Calu3 (cell line): Measurements from ENCODE around the gene HPS5. TPM values are rescaled to one million over a fixed set of nuclear protein-coding genes. Genes with fewer than 3 reads are reported as not detected.

ENCODE experiments used
- BruUV-seq: library from RNA; stranded (reverse); fragments of 400-500 nt; replicated peaks from 2 replicates; lab custom pipeline; 2021; lab: Mats Ljungman, UMichigan
- CTCF ChIA-PET: fragments of 300-600 bp; sonication (Branson Sonifier 250); formaldehyde crosslinking; loops from one replicate; lab custom pipeline; 2022; ENCODE audit warnings: antibody characterized with exemption; lab: Charles Lee
- DNase-seq: peaks from one replicate; pipeline ENCODE4 v3.0.0; 2022
- H3K27ac Mint-ChIP-seq: one replicate; pipeline ENCODE4 v1.8.0; 2022; ENCODE audit warnings: mixed read lengths; ENCODE audit not compliant: unreplicated experiment
- H3K27me3 Mint-ChIP-seq: one replicate; pipeline ENCODE4 v1.8.0; 2022; ENCODE audit warnings: mixed read lengths; ENCODE audit not compliant: unreplicated experiment
- H3K36me3 Mint-ChIP-seq: one replicate; pipeline ENCODE4 v1.8.0; 2022; ENCODE audit warnings: mild to moderate bottlenecking, moderate library complexity, mixed read lengths; ENCODE audit not compliant: insufficient read depth, unreplicated experiment
- H3K4me1 Mint-ChIP-seq: one replicate; pipeline ENCODE4 v1.8.0; 2022; ENCODE audit warnings: mild to moderate bottlenecking, low read depth, mixed read lengths; ENCODE audit not compliant: unreplicated experiment
- H3K4me3 Mint-ChIP-seq: one replicate; pipeline ENCODE4 v1.8.0; 2022; ENCODE audit warnings: mild to moderate bottlenecking, low read depth, moderate library complexity, mixed read lengths; ENCODE audit not compliant: unreplicated experiment
- H3K9me3 Mint-ChIP-seq: one replicate; pipeline ENCODE4 v1.8.0; 2022; ENCODE audit warnings: low read depth, mixed read lengths; ENCODE audit not compliant: unreplicated experiment
- CTCF ChIP-seq: fragments of 200-600 bp; IDR thresholded peaks from one replicate; pipeline ENCODE4 v1.8.0; 2022; ENCODE audit warnings: antibody characterized with exemption; ENCODE audit not compliant: unreplicated experiment
- intact Hi-C: fragments of 100-400 bp; cut with micrococcal nuclease; formaldehyde crosslinking; loops from one replicate; pipeline ENCODE4 v1.10.0; 2022; ENCODE audit not compliant: unreplicated experiment
- total RNA-seq: library from RNA; stranded (reverse); gene quantifications from 2 replicates; pipeline ENCODE4 v1.2.3, GENCODE V29; 2022

The HPS5 gene
- total RNA-seq, 1 experiment from 2014 or later, result 26.4 TPM

- TF ChIP-seq CTCF, result no peak
- BruUV-seq, result no TSS peak
- Mint-ChIP-seq H3K9me3 (no peaks in the 10 kb centered on the region), H3K27me3 (no peaks in the 10 kb centered on the region), H3K36me3 (peaks cover 3% of the 10 kb centered on the region), H3K4me3 (no peak overlapping the region), H3K4me1 (peaks cover 21% of the 10 kb centered on the region), H3K27ac (no peak overlapping the region)
- CTCF ChIA-PET, result no interaction called here
- DNase-seq, result no peak
- intact Hi-C loops, result no loop called here
These were observed 60.2 kb downstream of the HPS5 start for GRCh38 chr11:18261721-18262120.

- H3K36me3 Mint-ChIP-seq, result no peaks in the 10 kb centered on the region
- TF ChIP-seq CTCF, result no peak
- peaks cover 8% of the 10 kb centered on the region for H3K4me1 Mint-ChIP-seq
- no peak overlapping the region for H3K27ac Mint-ChIP-seq
- DNase-seq, result no peak
- intact Hi-C loops, result no loop called here
- no peak overlapping the region for H3K4me3 Mint-ChIP-seq
- CTCF ChIA-PET, result no interaction called here
- no TSS peak for BruUV-seq
- H3K9me3 Mint-ChIP-seq, result no peaks in the 10 kb centered on the region
- H3K27me3 Mint-ChIP-seq, result no peaks in the 10 kb centered on the region
These were observed 62.7 kb downstream of the HPS5 start for GRCh38 chr11:18259259-18259658.

- CTCF ChIA-PET, result no interaction called here
- Mint-ChIP-seq H3K4me3 (no peak overlapping the region), H3K36me3 (no peaks in the 10 kb centered on the region), H3K27me3 (no peaks in the 10 kb centered on the region), H3K9me3 (no peaks in the 10 kb centered on the region), H3K27ac (no peak overlapping the region), H3K4me1 (no peaks in the 10 kb centered on the region)
- DNase-seq, result no peak
- no TSS peak for BruUV-seq
- no peak for TF ChIP-seq CTCF
- intact Hi-C loops, result no loop called here
These were observed 67.1 kb downstream of the HPS5 start for GRCh38 chr11:18254781-18255361.

GRCh38 chr11:18253778-18254338 lies 68.1 kb downstream of the HPS5 start:
- Mint-ChIP-seq H3K27ac (no peak overlapping the region), H3K9me3 (no peaks in the 10 kb centered on the region), H3K4me1 (peaks cover 4% of the 10 kb centered on the region), H3K36me3 (no peaks in the 10 kb centered on the region), H3K4me3 (no peak overlapping the region), H3K27me3 (no peaks in the 10 kb centered on the region)
- no peak for TF ChIP-seq CTCF
- no peak for DNase-seq
- CTCF ChIA-PET, result interaction anchor here (1.7 kb wide), 1 partner anchor 10 kb away, joined by 5 read pairs; no protein-coding TSS in a partner anchor
- no TSS peak for BruUV-seq
- intact Hi-C loops, result no loop called here
